Naive B cell (primary cell): ENCODE results near the gene TGFBI. TPM values are rescaled to one million over a fixed set of nuclear protein-coding genes. Genes with fewer than 3 reads are reported as not detected.

ENCODE experiments used
- ATAC-seq, 2 donors: fragments of 150-1000 bp; cut with Tn5 transposase; 2 replicates each; pipeline ENCODE4 v1.10.0; 2021; ENCODE audit warnings: low read depth in 2 of 2, mild to moderate bottlenecking in 2 of 2, moderate library complexity in 2 of 2
- DNase-seq: peaks from one replicate; pipeline ENCODE4 v3.0.0; 2022
- H3K27ac Mint-ChIP-seq, 6 donors: one replicate each; pipeline ENCODE4 v1.8.0; 2020 to 2022; ENCODE audit warnings: mild to moderate bottlenecking in 6 of 6, mixed read lengths in 6 of 6, moderate library complexity in 5 of 6, inconsistent platforms in 2 of 6
- H3K27me3 Mint-ChIP-seq, 3 donors: one replicate each; pipeline ENCODE4 v1.8.0; 2021 to 2022; ENCODE audit warnings: mixed read lengths in 3 of 3, mild to moderate bottlenecking in 1 of 3
- H3K36me3 Mint-ChIP-seq, 2 donors: one replicate each; pipeline ENCODE4 v1.8.0; 2020 to 2022; ENCODE audit warnings: mixed read lengths in 2 of 2, inconsistent platforms in 1 of 2, mild to moderate bottlenecking in 1 of 2
- H3K4me1 Mint-ChIP-seq, 3 donors: one replicate each; pipeline ENCODE4 v1.8.0; 2020 to 2022; ENCODE audit warnings: mixed read lengths in 3 of 3, inconsistent platforms in 1 of 3, mild to moderate bottlenecking in 1 of 3, moderate library complexity in 1 of 3
- H3K4me3 Mint-ChIP-seq, 8 donors: one replicate each; pipeline ENCODE4 v1.8.0; 2020 to 2022; ENCODE audit warnings: mild to moderate bottlenecking in 8 of 8, mixed read lengths in 8 of 8, moderate library complexity in 8 of 8, inconsistent platforms in 2 of 8
- H3K9me3 Mint-ChIP-seq, 7 donors: one replicate each; pipeline ENCODE4 v1.8.0; 2020 to 2022; ENCODE audit warnings: mixed read lengths in 7 of 7, mild to moderate bottlenecking in 5 of 7, inconsistent platforms in 2 of 7, moderate library complexity in 1 of 7
- polyA plus RNA-seq, 6 donors: library from polyadenylated mRNA; unstranded; fragments of 300-500 nt; fragmentation: Illumina TruSeq; gene quantifications; one replicate each; pipeline ENCODE4 v1.2.3, GENCODE V29; 2021; ENCODE audit warnings: low read depth in 6 of 6

The TGFBI gene
- polyA plus RNA-seq = 1 to 10 TPM in 3 of 6 donors, under 1 TPM in 3; 0.20 to 4.3 (median 1.2) TPM

DNA sequence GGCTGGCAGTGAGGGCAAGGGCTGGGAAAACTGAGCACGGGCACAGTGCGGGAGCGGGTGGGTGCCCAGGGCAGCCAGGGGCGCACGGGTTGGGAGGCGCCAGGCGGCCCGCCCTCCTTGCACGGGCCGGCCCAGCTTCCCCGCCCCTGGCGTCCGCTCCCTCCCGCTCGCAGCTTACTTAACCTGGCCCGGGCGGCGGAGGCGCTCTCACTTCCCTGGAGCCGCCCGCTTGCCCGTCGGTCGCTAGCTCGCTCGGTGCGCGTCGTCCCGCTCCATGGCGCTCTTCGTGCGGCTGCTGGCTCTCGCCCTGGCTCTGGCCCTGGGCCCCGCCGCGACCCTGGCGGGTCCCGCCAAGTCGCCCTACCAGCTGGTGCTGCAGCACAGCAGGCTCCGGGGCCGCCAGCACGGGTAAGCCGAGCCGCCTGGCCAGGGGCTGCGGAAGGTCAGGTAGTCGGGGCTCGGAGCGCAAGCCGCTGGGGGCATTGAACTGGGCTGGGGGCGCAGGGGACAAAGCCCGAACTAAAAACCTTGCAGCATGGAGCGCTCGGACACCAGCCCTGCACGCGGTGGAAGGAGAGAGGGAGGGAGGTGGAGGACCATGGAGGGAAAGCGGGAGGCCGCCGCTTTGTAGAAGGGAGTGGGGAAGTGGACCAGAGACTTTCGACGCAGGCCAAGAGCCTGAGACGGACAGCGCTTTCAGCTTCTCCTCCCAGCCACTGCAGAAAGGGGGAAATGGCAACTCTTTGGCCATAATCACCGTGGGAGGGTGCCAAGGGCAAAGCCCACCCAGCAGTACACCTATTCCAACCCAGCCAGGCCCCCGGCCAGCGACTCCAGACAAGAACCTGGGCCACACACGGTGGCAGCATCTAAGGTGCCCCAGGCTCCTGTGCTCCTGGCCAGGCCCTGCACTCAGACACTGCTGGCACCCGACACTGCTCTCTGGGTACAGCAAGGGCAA, at the start of gene TGFBI:
Gene TGFBI, plus strand, starts transcription at position 207 of the 961 bp plus-strand sequence. Its CDS starts 68 bp downstream, at position 275.
- Mint-ChIP-seq H3K9me3 (peaks cover 0 to 2% (median 0%) of the 10 kb centered on the region in 7 donors), H3K27me3 (peaks cover 21 to 41% (median 21%) of the 10 kb centered on the region in 3 donors), H3K36me3 (no peaks in the 10 kb centered on the region), H3K4me3 (no peak within 1 kb of the TSS), H3K4me1 (peaks cover 0 to 7% (median 3%) of the 10 kb centered on the region in 3 donors), H3K27ac (peak within 1 kb of the TSS in 1 of 6 donors; percentile 30)
- ATAC-seq = no peak
- no peak for DNase-seq

- Mint-ChIP-seq H3K36me3 (no peaks in the 10 kb centered on the region), H3K27ac (no peak overlapping the region), H3K27me3 (peaks cover 29 to 44% (median 32%) of the 10 kb centered on the region in 3 donors), H3K9me3 (peaks cover 0 to 13% (median 6%) of the 10 kb centered on the region in 7 donors), H3K4me3 (no peak overlapping the region), H3K4me1 (no peaks in the 10 kb centered on the region)
- ATAC-seq = no peak
- DNase-seq = no peak
These were observed 49.8 kb upstream of the TGFBI start for GRCh38 chr5:135978993-135979392.

DNA sequence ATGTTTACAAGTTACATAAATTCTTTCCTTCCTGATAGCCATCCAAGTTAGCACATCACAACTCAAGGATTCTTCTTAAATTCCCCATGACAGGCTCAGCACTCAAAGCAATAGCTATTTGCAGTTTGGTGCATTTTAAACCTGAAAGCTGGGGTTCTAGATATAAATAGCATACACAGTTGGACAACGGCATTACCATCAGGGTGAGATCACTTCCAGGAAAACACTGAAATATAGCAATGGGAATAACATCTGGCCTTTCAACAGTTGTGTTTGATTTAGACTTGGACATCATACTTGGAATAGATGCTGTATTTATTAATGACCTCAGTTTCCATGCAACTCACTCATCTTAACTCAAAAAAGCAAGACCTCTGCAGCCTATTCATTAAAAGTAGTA, 49.3 kb upstream of the TGFBI start:
- ATAC-seq = no peak
- Mint-ChIP-seq H3K27ac (no peak overlapping the region), H3K9me3 (peaks cover 0 to 13% (median 6%) of the 10 kb centered on the region in 7 donors), H3K4me1 (no peaks in the 10 kb centered on the region), H3K36me3 (no peaks in the 10 kb centered on the region), H3K4me3 (no peak overlapping the region), H3K27me3 (peaks cover 24 to 39% (median 28%) of the 10 kb centered on the region in 3 donors)
- no peak for DNase-seq

GRCh38 chr5:135980620-135981019, 48.2 kb upstream of the TGFBI start:
- H3K27me3 Mint-ChIP-seq = peaks cover 13 to 29% (median 19%) of the 10 kb centered on the region in 3 donors
- no peak overlapping the region for H3K27ac Mint-ChIP-seq
- no peaks in the 10 kb centered on the region for H3K36me3 Mint-ChIP-seq
- ATAC-seq (no peak), DNase-seq (no peak)
- H3K4me1 Mint-ChIP-seq = no peaks in the 10 kb centered on the region
- peaks cover 0 to 9% (median 6%) of the 10 kb centered on the region in 7 donors for H3K9me3 Mint-ChIP-seq
- no peak overlapping the region for H3K4me3 Mint-ChIP-seq

DNA sequence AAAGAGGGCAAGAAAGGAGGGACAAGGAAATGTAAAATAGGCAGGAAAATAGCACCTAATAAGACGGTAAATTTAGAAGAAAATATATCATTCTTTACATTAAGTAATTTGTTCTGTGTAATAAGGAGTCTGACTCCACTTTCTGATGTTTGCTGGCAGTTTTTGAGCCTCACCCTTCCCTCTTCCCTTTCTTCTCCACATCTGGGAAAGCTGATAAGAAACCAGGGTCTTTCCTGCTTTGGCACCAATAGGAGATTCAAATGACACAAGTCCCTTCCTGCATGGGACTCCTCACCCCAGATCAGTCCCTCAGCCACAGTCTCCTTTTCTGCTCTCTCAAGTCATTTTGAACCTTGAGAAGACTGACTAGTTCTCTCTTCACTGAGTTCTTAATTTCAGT, 42.8 kb upstream of the TGFBI start:
- H3K27me3 Mint-ChIP-seq = peaks cover 24 to 27% (median 25%) of the 10 kb centered on the region in 3 donors
- no peak overlapping the region for H3K4me3 Mint-ChIP-seq
- H3K4me1 Mint-ChIP-seq = no peaks in the 10 kb centered on the region
- ATAC-seq (no peak), DNase-seq (no peak)
- no peaks in the 10 kb centered on the region for H3K36me3 Mint-ChIP-seq
- H3K27ac Mint-ChIP-seq = no peak overlapping the region
- peaks cover 0 to 15% (median 6%) of the 10 kb centered on the region in 7 donors for H3K9me3 Mint-ChIP-seq

DNA sequence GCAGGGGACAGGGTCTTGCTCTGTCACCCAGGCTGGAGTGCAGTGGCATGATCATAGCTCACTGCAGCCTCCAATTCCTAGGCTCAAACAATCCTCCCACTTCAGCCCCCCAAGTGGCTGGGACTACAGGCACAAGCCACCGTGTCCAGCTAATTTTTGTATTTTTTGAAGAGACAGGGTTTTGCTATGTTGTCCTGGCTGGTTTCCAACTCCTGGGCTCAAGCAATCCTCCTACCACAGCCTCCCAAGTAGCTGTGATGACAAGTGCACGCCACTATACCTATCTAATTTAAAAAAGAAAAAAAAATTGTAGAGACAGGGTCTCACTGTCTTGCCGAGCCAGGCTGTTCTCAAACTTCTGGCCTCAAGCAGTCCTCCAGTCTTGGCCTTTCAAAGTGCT, 42.4 kb upstream of the TGFBI start:
- Mint-ChIP-seq H3K9me3 (peaks cover 0 to 12% (median 4%) of the 10 kb centered on the region in 7 donors), H3K4me1 (no peaks in the 10 kb centered on the region), H3K36me3 (no peaks in the 10 kb centered on the region), H3K4me3 (no peak overlapping the region), H3K27me3 (peaks cover 22 to 27% (median 24%) of the 10 kb centered on the region in 3 donors), H3K27ac (no peak overlapping the region)
- ATAC-seq = no peak
- no peak for DNase-seq

DNA sequence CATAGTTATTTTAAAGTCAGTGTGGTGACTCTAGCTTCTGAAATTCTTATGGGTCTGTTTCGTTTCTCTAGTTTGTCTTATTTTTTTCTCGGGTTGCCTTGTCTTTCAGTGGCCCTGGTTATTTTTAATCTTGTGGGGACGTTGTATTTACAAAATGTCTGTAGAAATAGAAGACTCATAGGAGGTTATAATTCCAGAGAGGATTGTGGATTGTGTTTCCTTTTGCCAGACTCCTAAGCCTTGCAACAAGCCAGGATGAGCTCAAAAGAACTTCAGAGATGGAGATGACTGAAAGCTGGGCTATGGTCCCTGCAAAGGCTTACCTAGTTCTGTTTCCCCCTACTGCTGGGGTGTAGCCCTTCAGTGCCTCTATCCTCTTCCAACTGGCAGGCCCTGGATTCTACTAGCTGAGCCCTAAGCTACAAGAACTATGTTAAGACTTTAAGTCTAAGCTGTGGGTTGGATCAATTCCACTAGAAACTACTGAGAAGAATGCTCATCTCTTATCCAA, 41.8 kb upstream of the TGFBI start:
- no peaks in the 10 kb centered on the region for H3K4me1 Mint-ChIP-seq
- H3K27me3 Mint-ChIP-seq = peaks cover 21 to 27% (median 24%) of the 10 kb centered on the region in 3 donors
- H3K4me3 Mint-ChIP-seq = no peak overlapping the region
- H3K9me3 Mint-ChIP-seq = peaks cover 0 to 8% (median 0%) of the 10 kb centered on the region in 7 donors
- H3K27ac Mint-ChIP-seq = no peak overlapping the region
- no peak for ATAC-seq
- DNase-seq = no peak
- H3K36me3 Mint-ChIP-seq = no peaks in the 10 kb centered on the region

GRCh38 chr5:135988546-135988945, 40.2 kb upstream of the TGFBI start:
- peaks cover 0 to 6% (median 0%) of the 10 kb centered on the region in 7 donors for H3K9me3 Mint-ChIP-seq
- H3K36me3 Mint-ChIP-seq = no peaks in the 10 kb centered on the region
- H3K4me1 Mint-ChIP-seq = no peaks in the 10 kb centered on the region

GRCh38 chr5:135989686-135990085, 39.1 kb upstream of the TGFBI start:
- ATAC-seq = no peak
- H3K27ac Mint-ChIP-seq = no peak overlapping the region
- no peak for DNase-seq
- H3K36me3 Mint-ChIP-seq = no peaks in the 10 kb centered on the region
- H3K27me3 Mint-ChIP-seq = peaks cover 24 to 30% (median 24%) of the 10 kb centered on the region in 3 donors
- H3K4me3 Mint-ChIP-seq = no peak overlapping the region
- H3K9me3 Mint-ChIP-seq = peaks cover 0 to 6% (median under 1%) of the 10 kb centered on the region in 7 donors
- H3K4me1 Mint-ChIP-seq = no peaks in the 10 kb centered on the region

More at GRCh38 chr5:135988546-135988945, 40.2 kb upstream of the TGFBI start:
- H3K27ac Mint-ChIP-seq = no peak overlapping the region
- DNase-seq (no peak), ATAC-seq (no peak)
- no peak overlapping the region for H3K4me3 Mint-ChIP-seq
- H3K27me3 Mint-ChIP-seq = peaks cover 23 to 27% (median 24%) of the 10 kb centered on the region in 3 donors

GRCh38 chr5:135990528-135991255, 38.1 kb upstream of the TGFBI start:
- Mint-ChIP-seq H3K9me3 (peaks cover 0 to 8% (median 2%) of the 10 kb centered on the region in 7 donors), H3K4me1 (no peaks in the 10 kb centered on the region), H3K27me3 (peaks cover 24 to 32% (median 26%) of the 10 kb centered on the region in 3 donors), H3K36me3 (no peaks in the 10 kb centered on the region), H3K27ac (no peak overlapping the region), H3K4me3 (no peak overlapping the region)
- DNase-seq (no peak), ATAC-seq (no peak)

DNA sequence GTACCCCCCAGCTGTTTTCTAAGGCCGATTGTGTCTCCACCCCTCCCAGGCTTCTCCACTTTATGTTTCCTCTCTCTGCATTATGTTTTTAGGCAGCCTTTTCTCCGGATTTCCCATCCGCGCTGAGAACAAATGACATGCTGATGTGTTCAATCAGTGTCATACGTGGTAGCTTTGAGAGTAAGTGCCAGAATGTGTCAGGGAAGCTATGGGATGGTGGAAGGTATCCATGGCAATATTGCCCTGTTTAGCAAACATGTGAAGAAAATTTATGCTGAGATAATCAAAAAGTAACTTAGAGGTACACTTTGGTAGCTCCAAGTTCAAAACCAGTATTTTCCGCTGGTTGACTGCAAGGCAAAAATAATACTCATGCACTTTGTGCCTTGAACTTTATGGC, 37.4 kb upstream of the TGFBI start:
- H3K27me3 Mint-ChIP-seq = peaks cover 24 to 29% (median 25%) of the 10 kb centered on the region in 3 donors
- H3K4me3 Mint-ChIP-seq = no peak overlapping the region

GRCh38 chr5:135993335-135993879, 35.4 kb upstream of the TGFBI start:
- Mint-ChIP-seq H3K27ac (no peak overlapping the region), H3K4me1 (no peaks in the 10 kb centered on the region), H3K4me3 (no peak overlapping the region), H3K36me3 (no peaks in the 10 kb centered on the region), H3K9me3 (peaks cover 0 to 8% (median 2%) of the 10 kb centered on the region in 7 donors), H3K27me3 (peaks cover 24 to 44% (median 31%) of the 10 kb centered on the region in 3 donors)
- ATAC-seq (no peak), DNase-seq (no peak)

More for the DNA sequence above, 37.4 kb upstream of the TGFBI start:
- Mint-ChIP-seq H3K4me1 (no peaks in the 10 kb centered on the region), H3K9me3 (peaks cover 0 to 8% (median 2%) of the 10 kb centered on the region in 7 donors), H3K36me3 (no peaks in the 10 kb centered on the region), H3K27ac (no peak overlapping the region)
- no peak for ATAC-seq
- no peak for DNase-seq
